Measurements from ENCODE around the gene WRAP53.
A peak's percentile ranks its signal among the peaks of the same experiment; 100 is the strongest.

- TF ChIP-seq CTCF (IDR thresholded peaks at IDR 0.05) (no peak), RFX5 (IDR thresholded peaks at IDR 0.05; ENCODE audit: low read length) (no peak), MXI1 (IDR thresholded peaks at IDR 0.05; ENCODE audit: low read depth, low read length) (0 out of 2 replicates have a peak, but pooled peaks have one; percentile 8), SMC3 (IDR thresholded peaks at IDR 0.05; ENCODE audit: low read depth, low read length) (no peak), RAD21 (IDR thresholded peaks at IDR 0.05; ENCODE audit: low read length) (no peak)
These were observed 1.8 kb upstream of the WRAP53 start for GRCh38 chr17:7686222-7687071.
